ENCODE data around the gene PRUNE2. TPM values are rescaled to one million over a fixed set of nuclear protein-coding genes. Genes with fewer than 3 reads are reported as not detected.

PRUNE2 gene
- total and polyA plus RNA-seq, 9 of the 15 experiments (the other 6 are each of a cell fraction or from before 2014, with no cell fraction given), result 0.05 to 0.45 (median 0.18) TPM; not detected in 1

DNA sequence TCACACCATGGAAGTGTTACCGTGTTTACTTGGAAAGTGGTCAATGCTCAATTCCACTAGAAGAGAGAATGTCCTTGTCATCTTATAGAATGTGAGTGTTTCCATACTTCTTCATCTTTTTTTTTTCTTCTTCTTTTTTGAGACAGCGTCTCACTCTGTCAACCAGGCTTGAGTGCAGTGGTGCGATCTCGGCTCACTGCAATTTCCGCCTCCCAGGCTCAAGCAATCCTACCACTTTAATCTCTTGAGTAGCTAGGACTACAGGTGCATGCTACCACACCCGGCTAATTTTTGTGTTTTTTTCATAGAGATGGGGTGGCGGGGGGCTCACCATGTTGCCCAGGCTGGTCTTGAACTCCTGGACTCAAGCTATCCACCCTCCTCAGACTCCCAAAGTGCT is 278.9 kb downstream of the PRUNE2 start:
- DNase-seq (ENCODE audit: extremely low read depth in 1 of 4, low spot score in 3 of 4), result no peak
- CTCF ChIA-PET (ENCODE audit: low intra/inter-chr PET ratio), result no interaction called here
- Histone ChIP-seq H3K4me3 (no peak overlapping the region), H3K9ac (ENCODE audit: insufficient read depth in 1 of 2, low read depth in 2 of 2, low read length in 2 of 2) (no peak overlapping the region), H3K4me1 (replicated peaks in 1 of 2; ENCODE audit: control insufficient read depth in 2 of 2, insufficient read depth in 2 of 2, low read length in 2 of 2) (peaks cover 0 to 8% of the 10 kb centered on the region in 2 experiments; a peak in 2 of 5 replicates), H3K27me3 (ENCODE audit: control insufficient read depth in 2 of 2, insufficient read depth in 2 of 2, low read length in 2 of 2) (no peaks in the 10 kb centered on the region), H3K4me2 (ENCODE audit: insufficient read depth, low read length) (no peak overlapping the region), H4K20me1 (replicated peaks; ENCODE audit: control insufficient read depth, insufficient read depth, low read length) (no peaks in the 10 kb centered on the region), H3K27ac (ENCODE audit: extremely low read depth, low read depth, low read length) (no peak overlapping the region), H2AFZ (ENCODE audit: low read depth, low read length) (no peak overlapping the region), H3K79me2 (ENCODE audit: control insufficient read depth, insufficient read depth, low read length) (no peaks in the 10 kb centered on the region), H3K36me3 (ENCODE audit: control insufficient read depth, insufficient read depth, low read length) (no peaks in the 10 kb centered on the region), H3K9me3 (replicated peaks; ENCODE audit: control insufficient read depth, insufficient read depth, low read depth, low read length) (no peaks in the 10 kb centered on the region), H3K9me1 (ENCODE audit: control insufficient read depth, insufficient read depth, low read length) (no peaks in the 10 kb centered on the region)
- no TSS peak for BruUV-seq (replicated peaks)
- intact Hi-C loops (cut with micrococcal nuclease) (no loop called here), in situ Hi-C loops (cut with MboI) (no loop called here)
- 54% methylated on average over 7 of the region's 7 CpGs for WGBS (ENCODE audit: insufficient coverage, low coverage, missing lambda C conversion rate)
- POLR2A ChIA-PET, result interaction anchor here (0.6 kb wide), 1 partner anchor 76 kb away, joined by 3 read pairs; no protein-coding TSS in a partner anchor
- no peak for FAIRE-seq
- no peak for ATAC-seq
- TF ChIP-seq DIDO1 (tag; IDR thresholded peaks at IDR 0.05; ENCODE audit: low read depth) (no peak), BRD9 (IDR thresholded peaks at IDR 0.05; ENCODE audit: low read depth, partially characterized antibody) (no peak), SPI1 (IDR thresholded peaks at IDR 0.05; ENCODE audit: borderline replicate concordance, low read depth, low read length) (no peak), ZSCAN32 (CRISPR knock-in tag; IDR thresholded peaks at IDR 0.05) (no peak), ZNF695 (CRISPR knock-in tag; IDR thresholded peaks at IDR 0.05) (no peak), TAL1 (IDR thresholded peaks at IDR 0.05) (no peak), ADNP (tag; IDR thresholded peaks at IDR 0.05) (no peak), HDAC3 (IDR thresholded peaks at IDR 0.05; ENCODE audit: borderline replicate concordance, partially characterized antibody) (no peak), CCNT2 (IDR thresholded peaks at IDR 0.05; ENCODE audit: borderline replicate concordance, extremely low read depth, insufficient read length, low read depth, low read length) (no peak), ESRRB (CRISPR knock-in tag; IDR thresholded peaks at IDR 0.05; ENCODE audit: borderline replicate concordance) (no peak), EGR1 (conservative IDR thresholded peaks at IDR 0.05) (no peak), ZNF445 (CRISPR knock-in tag; IDR thresholded peaks at IDR 0.05; ENCODE audit: low read depth) (no peak)
- TF ChIP-seq, protein P1, sequence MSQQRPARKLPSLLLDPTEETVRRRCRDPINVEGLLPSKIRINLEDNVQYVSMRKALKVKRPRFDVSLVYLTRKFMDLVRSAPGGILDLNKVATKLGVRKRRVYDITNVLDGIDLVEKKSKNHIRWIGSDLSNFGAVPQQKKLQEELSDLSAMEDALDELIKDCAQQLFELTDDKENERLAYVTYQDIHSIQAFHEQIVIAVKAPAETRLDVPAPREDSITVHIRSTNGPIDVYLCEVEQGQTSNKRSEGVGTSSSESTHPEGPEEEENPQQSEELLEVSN (IDR thresholded peaks at IDR 0.05; ENCODE audit: borderline replicate concordance in 1 of 2, extremely low read depth in 1 of 2, insufficient read depth in 1 of 2, insufficient read length in 1 of 2, low read depth in 1 of 2, low read length in 1 of 2, poor library complexity in 1 of 2, severe bottlenecking in 1 of 2), result no peak

Measured in K562 (cell line).